ENCODE data around the gene ARRDC2. TPM values are rescaled to one million over a fixed set of nuclear protein-coding genes. Genes with fewer than 3 reads are reported as not detected.

ARRDC2 gene
- total RNA-seq, 2 donors from 2014 or later, result 57.1 to 75.9 TPM

DNA sequence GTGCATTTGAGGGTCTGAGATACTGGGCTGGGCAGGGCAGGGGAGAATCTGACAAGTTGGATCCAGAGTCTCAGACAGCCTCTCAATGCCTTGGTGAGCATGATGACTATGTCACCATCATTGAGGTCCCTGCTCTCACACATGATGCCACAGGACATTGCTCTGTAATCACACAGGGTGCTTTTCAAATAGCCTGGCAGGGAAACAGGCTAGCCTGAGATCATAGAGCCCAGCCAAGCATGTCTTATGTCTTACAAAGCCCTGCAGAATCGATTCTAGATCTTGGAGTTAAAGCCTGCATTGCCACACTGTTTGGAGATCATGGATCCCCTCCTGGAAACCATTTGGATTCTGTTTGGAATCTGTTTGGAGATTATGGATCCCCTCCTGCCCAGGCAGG, 35.7 kb upstream of the ARRDC2 start:
- no peaks in the 10 kb centered on the region for H3K27me3 ChIP-seq (replicated peaks; ENCODE audit: insufficient read depth)
- intact Hi-C loops (cut with DNase I), result no loop called here
- no peaks in the 10 kb centered on the region for H3K4me1 ChIP-seq (replicated peaks)
- H3K9me3 ChIP-seq, result no peaks in the 10 kb centered on the region
- 73% methylated on average over 1 of the region's 1 CpG for WGBS
- TF ChIP-seq POLR2AphosphoS5 (IDR thresholded peaks at IDR 0.05) (no peak), POLR2A (IDR thresholded peaks at IDR 0.05) (no peak)
- TF ChIP-seq, protein P1, sequence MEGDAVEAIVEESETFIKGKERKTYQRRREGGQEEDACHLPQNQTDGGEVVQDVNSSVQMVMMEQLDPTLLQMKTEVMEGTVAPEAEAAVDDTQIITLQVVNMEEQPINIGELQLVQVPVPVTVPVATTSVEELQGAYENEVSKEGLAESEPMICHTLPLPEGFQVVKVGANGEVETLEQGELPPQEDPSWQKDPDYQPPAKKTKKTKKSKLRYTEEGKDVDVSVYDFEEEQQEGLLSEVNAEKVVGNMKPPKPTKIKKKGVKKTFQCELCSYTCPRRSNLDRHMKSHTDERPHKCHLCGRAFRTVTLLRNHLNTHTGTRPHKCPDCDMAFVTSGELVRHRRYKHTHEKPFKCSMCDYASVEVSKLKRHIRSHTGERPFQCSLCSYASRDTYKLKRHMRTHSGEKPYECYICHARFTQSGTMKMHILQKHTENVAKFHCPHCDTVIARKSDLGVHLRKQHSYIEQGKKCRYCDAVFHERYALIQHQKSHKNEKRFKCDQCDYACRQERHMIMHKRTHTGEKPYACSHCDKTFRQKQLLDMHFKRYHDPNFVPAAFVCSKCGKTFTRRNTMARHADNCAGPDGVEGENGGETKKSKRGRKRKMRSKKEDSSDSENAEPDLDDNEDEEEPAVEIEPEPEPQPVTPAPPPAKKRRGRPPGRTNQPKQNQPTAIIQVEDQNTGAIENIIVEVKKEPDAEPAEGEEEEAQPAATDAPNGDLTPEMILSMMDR (IDR thresholded peaks at IDR 0.05), result no peak
- H3K27ac ChIP-seq, result no peak overlapping the region
- H3K36me3 ChIP-seq, result no peaks in the 10 kb centered on the region
- DNase-seq (ENCODE audit: low spot score), result no peak
- H3K4me3 ChIP-seq, result no peak overlapping the region

DNA sequence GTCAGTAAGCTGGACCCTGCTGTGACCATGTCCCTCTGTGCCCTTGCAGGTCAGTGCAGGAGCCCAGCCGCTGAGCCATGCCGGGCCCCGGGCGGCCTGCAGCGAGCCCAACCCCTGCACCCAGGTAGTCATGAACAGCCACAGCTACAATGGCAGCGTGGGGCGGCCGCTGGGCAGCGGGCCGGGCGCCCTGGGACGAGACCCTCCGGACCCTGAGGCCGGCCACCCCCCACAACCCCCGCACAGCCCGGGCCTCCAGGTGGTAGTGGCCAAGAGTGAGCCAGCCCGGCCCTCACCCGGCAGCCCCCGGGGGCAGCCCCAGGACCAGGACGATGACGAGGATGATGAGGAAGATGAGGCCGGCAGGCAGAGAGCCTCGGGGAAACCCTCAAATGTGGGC, 34.2 kb upstream of the ARRDC2 start:
- WGBS, result 99% methylated on average over 21 of the region's 23 CpGs
- TF ChIP-seq, protein P1 (IDR thresholded peaks at IDR 0.05), result no peak
- TF ChIP-seq POLR2AphosphoS5 (IDR thresholded peaks at IDR 0.05) (no peak), POLR2A (IDR thresholded peaks at IDR 0.05) (no peak)
- intact Hi-C loops (cut with DNase I), result no loop called here
- no peaks in the 10 kb centered on the region for H3K27me3 ChIP-seq (replicated peaks; ENCODE audit: insufficient read depth)
- no peaks in the 10 kb centered on the region for H3K4me1 ChIP-seq (replicated peaks)
- no peaks in the 10 kb centered on the region for H3K36me3 ChIP-seq
- no peaks in the 10 kb centered on the region for H3K9me3 ChIP-seq
- no peak overlapping the region for H3K27ac ChIP-seq
- no peak overlapping the region for H3K4me3 ChIP-seq
- DNase-seq (ENCODE audit: low spot score), result no peak

DNA sequence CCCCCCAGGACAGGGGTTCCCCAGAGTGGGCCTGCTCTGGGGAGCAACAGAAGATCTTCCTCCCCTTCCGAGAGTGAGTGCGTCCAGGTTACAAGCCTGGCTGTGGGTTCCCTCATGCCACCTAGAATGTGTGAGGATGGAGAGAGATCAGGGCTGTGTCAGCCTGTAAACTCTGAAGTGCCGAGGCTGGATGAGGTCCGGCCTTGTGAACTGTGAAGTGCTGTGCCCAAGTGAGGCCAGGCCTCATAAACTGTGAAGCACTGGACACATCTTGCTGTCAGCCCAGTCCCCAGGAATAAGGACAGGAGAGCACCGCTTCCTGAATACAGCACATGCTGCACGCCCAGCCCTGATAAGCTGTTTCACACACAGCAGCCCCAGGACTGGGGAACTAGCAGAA, 33.4 kb upstream of the ARRDC2 start:
- H3K27ac ChIP-seq, result no peak overlapping the region
- 81% methylated on average over 6 of the region's 6 CpGs for WGBS

DNA sequence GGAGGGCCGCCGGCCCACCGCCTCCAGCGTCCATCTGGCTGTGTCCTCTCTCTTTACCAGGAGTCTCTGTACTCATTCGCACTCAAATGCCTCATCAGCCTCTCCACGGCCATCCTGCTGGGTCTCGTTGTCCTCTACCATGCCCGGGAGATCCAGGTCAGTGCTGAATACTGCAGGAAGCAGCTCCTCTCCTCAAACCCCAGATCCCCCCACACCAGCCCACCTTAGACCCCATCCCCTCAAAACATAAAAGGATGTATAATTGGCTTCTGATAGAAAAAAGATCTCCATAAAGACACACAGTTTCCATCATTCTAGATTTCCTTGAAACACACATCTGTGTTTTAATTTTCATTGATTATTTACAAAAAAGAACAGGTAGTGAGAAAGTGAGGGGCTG, 32.9 kb upstream of the ARRDC2 start:
- Histone ChIP-seq H3K27ac (no peak overlapping the region), H3K4me1 (replicated peaks) (no peaks in the 10 kb centered on the region), H3K36me3 (no peaks in the 10 kb centered on the region), H3K27me3 (replicated peaks; ENCODE audit: insufficient read depth) (no peaks in the 10 kb centered on the region), H3K4me3 (no peak overlapping the region), H3K9me3 (no peaks in the 10 kb centered on the region)
- TF ChIP-seq POLR2AphosphoS5 (IDR thresholded peaks at IDR 0.05), result no peak
- TF ChIP-seq POLR2A (IDR thresholded peaks at IDR 0.05), result no peak
- TF ChIP-seq, protein P1 (IDR thresholded peaks at IDR 0.05), result no peak
- intact Hi-C loops (cut with DNase I), result no loop called here
- WGBS, result 87% methylated on average over 8 of the region's 8 CpGs
- no peak for DNase-seq (ENCODE audit: low spot score)

More for the DNA sequence above, 33.4 kb upstream of the ARRDC2 start:
- Histone ChIP-seq H3K4me1 (replicated peaks) (no peaks in the 10 kb centered on the region), H3K4me3 (no peak overlapping the region), H3K9me3 (no peaks in the 10 kb centered on the region), H3K27me3 (replicated peaks; ENCODE audit: insufficient read depth) (no peaks in the 10 kb centered on the region), H3K36me3 (no peaks in the 10 kb centered on the region)
- intact Hi-C loops (cut with DNase I), result no loop called here
- TF ChIP-seq, protein P1 (IDR thresholded peaks at IDR 0.05), result no peak
- TF ChIP-seq POLR2A (IDR thresholded peaks at IDR 0.05) (no peak), POLR2AphosphoS5 (IDR thresholded peaks at IDR 0.05) (no peak)
- DNase-seq (ENCODE audit: low spot score), result no peak

GRCh38 chr19:17977021-17977420, 30.9 kb upstream of the ARRDC2 start:
- 87% methylated on average over 4 of the region's 4 CpGs for WGBS
- DNase-seq (ENCODE audit: low spot score), result no peak
- no peak overlapping the region for H3K27ac ChIP-seq
- no peaks in the 10 kb centered on the region for H3K36me3 ChIP-seq
- H3K4me1 ChIP-seq (replicated peaks), result no peaks in the 10 kb centered on the region
- no peak overlapping the region for H3K4me3 ChIP-seq
- no peaks in the 10 kb centered on the region for H3K9me3 ChIP-seq
- intact Hi-C loops (cut with DNase I), result no loop called here
- no peaks in the 10 kb centered on the region for H3K27me3 ChIP-seq (replicated peaks; ENCODE audit: insufficient read depth)
- TF ChIP-seq POLR2AphosphoS5 (IDR thresholded peaks at IDR 0.05) (no peak), POLR2A (IDR thresholded peaks at IDR 0.05) (no peak)
- TF ChIP-seq, protein P1 (IDR thresholded peaks at IDR 0.05), result no peak
